HG03432 (cell line): ENCODE data around the gene HOMER3.

Experiments
- ATAC-seq: cut with Tn5 transposase; IDR thresholded peaks from one replicate; pipeline ENCODE4 v1.9.1; 2021; ENCODE audit warnings: mild to moderate bottlenecking, moderate library complexity; ENCODE audit not compliant: unreplicated experiment

HOMER3 gene

GRCh38 chr19:18883526-18884304 is 57.3 kb downstream of the HOMER3 start:
- no peak for ATAC-seq

GRCh38 chr19:18881491-18881890 is 59.5 kb downstream of the HOMER3 start:
- no peak for ATAC-seq

GRCh38 chr19:18879579-18880373 is 61.2 kb downstream of the HOMER3 start:
- no peak for ATAC-seq
